GM18873 (cell line): ENCODE measurements around the gene SFSWAP.

ENCODE experiments used
- ATAC-seq: cut with Tn5 transposase; IDR thresholded peaks from one replicate; pipeline ENCODE4 v1.9.1; 2021; ENCODE audit warnings: mild to moderate bottlenecking, moderate library complexity, moderate number of reproducible peaks; ENCODE audit not compliant: unreplicated experiment, low FRiP score

Gene SFSWAP

GRCh38 chr12:131830335-131830913 is 119.5 kb downstream of the SFSWAP start:
- no peak for ATAC-seq

- ATAC-seq: no peak
These were observed 120.2 kb downstream of the SFSWAP start for GRCh38 chr12:131830914-131831571.

GRCh38 chr12:131831635-131832041 is 120.7 kb downstream of the SFSWAP start:
- no peak for ATAC-seq

- no peak for ATAC-seq
These were observed 121.7 kb downstream of the SFSWAP start for GRCh38 chr12:131832321-131833231.

- ATAC-seq: no peak
These were observed 122.5 kb downstream of the SFSWAP start for GRCh38 chr12:131833288-131833895.

GRCh38 chr12:131833896-131834641 is 123.2 kb downstream of the SFSWAP start:
- no peak for ATAC-seq

GRCh38 chr12:131834798-131835615 is 124.1 kb downstream of the SFSWAP start:
- ATAC-seq: no peak

GRCh38 chr12:131835616-131836171 is 124.8 kb downstream of the SFSWAP start:
- no peak for ATAC-seq

GRCh38 chr12:131836193-131836592 is 125.3 kb downstream of the SFSWAP start:
- no peak for ATAC-seq

- no peak for ATAC-seq
These were observed 126.0 kb downstream of the SFSWAP start for GRCh38 chr12:131836714-131837397.

GRCh38 chr12:131840643-131841416 is 129.9 kb downstream of the SFSWAP start:
- ATAC-seq: no peak

- no peak for ATAC-seq
These were observed 130.7 kb downstream of the SFSWAP start for GRCh38 chr12:131841547-131841946.

GRCh38 chr12:131842169-131842568 is 131.3 kb downstream of the SFSWAP start:
- no peak for ATAC-seq

- ATAC-seq: no peak
These were observed 132.6 kb downstream of the SFSWAP start for GRCh38 chr12:131843527-131843926.

- no peak for ATAC-seq
These were observed 133.2 kb downstream of the SFSWAP start for GRCh38 chr12:131844140-131844539.

GRCh38 chr12:131844656-131845055 is 133.8 kb downstream of the SFSWAP start:
- no peak for ATAC-seq

GRCh38 chr12:131845121-131845520 is 134.2 kb downstream of the SFSWAP start:
- ATAC-seq: no peak

GRCh38 chr12:131847456-131847855 is 136.6 kb downstream of the SFSWAP start:
- ATAC-seq: no peak
